OCI-LY1 (cell line): ENCODE measurements around the gene C1orf94.

Source experiments
- H2AFZ ChIP-seq: fragments of 200-600 bp; sonication (generic), shearing (Covaris generic); 2 replicates; pipeline ENCODE4 v1.6.0; 2014; ENCODE audit warnings: antibody characterized with exemption, mild to moderate bottlenecking, low read length
- H3F3A ChIP-seq: fragments of 200-600 bp; sonication (generic), shearing (Covaris generic); 2 replicates; pipeline ENCODE4 v1.6.0; 2014; ENCODE audit warnings: mild to moderate bottlenecking, antibody characterized with exemption, low read length, moderate library complexity; ENCODE audit not compliant: insufficient read depth
- H3K27ac ChIP-seq: fragments of 200-600 bp; sonication (generic); 2 replicates; pipeline ENCODE4 v1.5.1; 2014; ENCODE audit warnings: low read length, mixed run types, mild to moderate bottlenecking, low read depth; ENCODE audit not compliant: poor library complexity, severe bottlenecking
- H3K27me3 ChIP-seq: fragments of 200-600 bp; sonication (generic); 2 replicates; pipeline ENCODE4 v1.6.0; 2014; ENCODE audit warnings: antibody characterized with exemption, mild to moderate bottlenecking, low read length, moderate library complexity; ENCODE audit not compliant: insufficient read depth
- H3K36me3 ChIP-seq: fragments of 200-600 bp; sonication (generic); 2 replicates; pipeline ENCODE4 v1.6.1; 2014; ENCODE audit warnings: mild to moderate bottlenecking, antibody characterized with exemption, low read length, moderate library complexity, mixed read lengths; ENCODE audit not compliant: insufficient read depth
- H3K4me1 ChIP-seq: fragments of 200-600 bp; sonication (generic); 2 replicates; pipeline ENCODE4 v1.5.1; 2014; ENCODE audit warnings: mild to moderate bottlenecking, low read length, moderate library complexity; ENCODE audit not compliant: insufficient read depth, severe bottlenecking
- H3K4me2 ChIP-seq: fragments of 200-600 bp; sonication (generic), shearing (Covaris generic); 2 replicates; pipeline ENCODE4 v1.6.1; 2014; ENCODE audit warnings: low read length
- H3K4me3 ChIP-seq: fragments of 200-600 bp; sonication (generic); 2 replicates; pipeline ENCODE4 v1.5.1; 2014; ENCODE audit warnings: low read length, low read depth, mild to moderate bottlenecking, mixed read lengths; ENCODE audit not compliant: poor library complexity, severe bottlenecking
- H3K79me2 ChIP-seq: fragments of 200-600 bp; shearing (Covaris generic); 2 replicates; pipeline ENCODE4 v1.6.1; 2016; ENCODE audit warnings: mixed run types, low read length, mixed read lengths; ENCODE audit not compliant: insufficient read depth
- H3K9ac ChIP-seq: fragments of 200-600 bp; sonication (generic), shearing (Covaris generic); 2 replicates; pipeline ENCODE4 v1.6.1; 2014; ENCODE audit warnings: mild to moderate bottlenecking, low read length, mixed read lengths
- H3K9me2 ChIP-seq: fragments of 200-600 bp; sonication (generic), shearing (Covaris generic); 2 replicates; pipeline ENCODE4 v1.6.1; 2014; ENCODE audit warnings: low read depth, mild to moderate bottlenecking, low read length, mixed read lengths
- H3K9me3 ChIP-seq: fragments of 200-600 bp; shearing (Covaris generic); 2 replicates; pipeline ENCODE4 v1.6.1; 2014; ENCODE audit warnings: low read length, mixed read lengths
- H4K20me1 ChIP-seq: fragments of 200-600 bp; sonication (generic), shearing (Covaris generic); 2 replicates; pipeline ENCODE4 v1.6.0; 2016; ENCODE audit warnings: mild to moderate bottlenecking, low read length; ENCODE audit not compliant: insufficient read depth
- EZH2 ChIP-seq: fragments of 200-600 bp; sonication (generic), shearing (Covaris generic); IDR thresholded peaks from 2 replicates; pipeline ENCODE4 v1.8.0; 2017; ENCODE audit warnings: borderline replicate concordance, mixed run types, mild to moderate bottlenecking, antibody characterized with exemption, low read length, moderate library complexity, mixed read lengths
- TF ChIP-seq, protein P1 (sequence below): fragments of 200-600 bp; sonication (generic), shearing (Covaris generic); IDR thresholded peaks from 2 replicates; pipeline ENCODE4 v1.5.1; 2017; ENCODE audit warnings: mild to moderate bottlenecking, antibody characterized with exemption, low read length, moderate library complexity, mixed read lengths

Gene C1orf94

GRCh38 chr1:34267326-34267725 is 90.6 kb downstream of the C1orf94 start:
- Histone ChIP-seq H3K9me3 (no peaks in the 10 kb centered on the region), H3K9me2 (no peaks in the 10 kb centered on the region), H3K4me1 (no peaks in the 10 kb centered on the region), H3K27me3 (no peaks in the 10 kb centered on the region), H4K20me1 (no peaks in the 10 kb centered on the region), H3K9ac (no peak overlapping the region), H3K27ac (no peak overlapping the region), H3K36me3 (no peaks in the 10 kb centered on the region), H3K4me3 (no peak overlapping the region), H3F3A (no peaks in the 10 kb centered on the region), H3K4me2 (no peak overlapping the region), H3K79me2 (no peaks in the 10 kb centered on the region), H2AFZ (no peak overlapping the region)
- TF ChIP-seq, protein P1, sequence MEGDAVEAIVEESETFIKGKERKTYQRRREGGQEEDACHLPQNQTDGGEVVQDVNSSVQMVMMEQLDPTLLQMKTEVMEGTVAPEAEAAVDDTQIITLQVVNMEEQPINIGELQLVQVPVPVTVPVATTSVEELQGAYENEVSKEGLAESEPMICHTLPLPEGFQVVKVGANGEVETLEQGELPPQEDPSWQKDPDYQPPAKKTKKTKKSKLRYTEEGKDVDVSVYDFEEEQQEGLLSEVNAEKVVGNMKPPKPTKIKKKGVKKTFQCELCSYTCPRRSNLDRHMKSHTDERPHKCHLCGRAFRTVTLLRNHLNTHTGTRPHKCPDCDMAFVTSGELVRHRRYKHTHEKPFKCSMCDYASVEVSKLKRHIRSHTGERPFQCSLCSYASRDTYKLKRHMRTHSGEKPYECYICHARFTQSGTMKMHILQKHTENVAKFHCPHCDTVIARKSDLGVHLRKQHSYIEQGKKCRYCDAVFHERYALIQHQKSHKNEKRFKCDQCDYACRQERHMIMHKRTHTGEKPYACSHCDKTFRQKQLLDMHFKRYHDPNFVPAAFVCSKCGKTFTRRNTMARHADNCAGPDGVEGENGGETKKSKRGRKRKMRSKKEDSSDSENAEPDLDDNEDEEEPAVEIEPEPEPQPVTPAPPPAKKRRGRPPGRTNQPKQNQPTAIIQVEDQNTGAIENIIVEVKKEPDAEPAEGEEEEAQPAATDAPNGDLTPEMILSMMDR, result no peak
- TF ChIP-seq EZH2, result no peak

- no peaks in the 10 kb centered on the region for H3F3A ChIP-seq
- no peak overlapping the region for H3K4me3 ChIP-seq
- H3K36me3 ChIP-seq, result no peaks in the 10 kb centered on the region
- TF ChIP-seq, protein P1, result no peak
- TF ChIP-seq EZH2, result no peak
- H3K4me2 ChIP-seq, result no peak overlapping the region
- H3K27me3 ChIP-seq, result no peaks in the 10 kb centered on the region
- H4K20me1 ChIP-seq, result no peaks in the 10 kb centered on the region
- H3K9me3 ChIP-seq, result no peaks in the 10 kb centered on the region
- no peak overlapping the region for H3K9ac ChIP-seq
- no peaks in the 10 kb centered on the region for H3K4me1 ChIP-seq
- H2AFZ ChIP-seq, result no peak overlapping the region
- no peak overlapping the region for H3K27ac ChIP-seq
- H3K79me2 ChIP-seq, result no peaks in the 10 kb centered on the region
- no peaks in the 10 kb centered on the region for H3K9me2 ChIP-seq
These were observed 91.7 kb downstream of the C1orf94 start for GRCh38 chr1:34268311-34268954.
